Stimulated activated CD8-positive, alpha-beta memory T cell treated with anti-CD3 and anti-CD28 coated beads, Interleukin-4, amount 100 ng/mL, for 4 hours (primary cell): Measurements from ENCODE around the gene FAM43B.
A peak's percentile ranks its signal among the peaks of the same experiment; 100 is the strongest.

Experiments
- DNase-seq, 2 donors: peaks; one replicate each; pipeline ENCODE4 v3.0.0-alpha.2; 2020; ENCODE audit warnings: low read depth in 2 of 2, low spot score in 1 of 2

Gene FAM43B

DNA sequence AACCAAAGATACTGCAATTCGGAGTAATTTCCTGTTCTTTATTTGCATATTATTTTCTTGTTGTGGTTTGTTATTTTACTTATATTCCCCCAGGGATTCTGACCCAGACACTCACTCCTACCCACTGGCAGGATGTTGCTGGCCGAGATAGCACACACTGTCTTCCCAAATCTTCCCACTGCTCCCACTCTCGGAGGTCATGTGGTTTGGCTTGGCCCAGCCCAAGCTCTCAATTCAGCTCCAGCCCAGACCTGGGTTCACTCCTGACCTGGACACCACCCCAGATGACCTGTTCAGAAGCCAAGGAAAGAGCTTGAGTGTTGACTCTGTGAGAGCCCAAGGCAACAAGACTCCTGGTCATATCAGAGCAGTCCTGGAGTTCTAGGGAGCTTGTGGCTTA, 1.2 kb upstream of the FAM43B start:
- DNase-seq = no peak

DNA sequence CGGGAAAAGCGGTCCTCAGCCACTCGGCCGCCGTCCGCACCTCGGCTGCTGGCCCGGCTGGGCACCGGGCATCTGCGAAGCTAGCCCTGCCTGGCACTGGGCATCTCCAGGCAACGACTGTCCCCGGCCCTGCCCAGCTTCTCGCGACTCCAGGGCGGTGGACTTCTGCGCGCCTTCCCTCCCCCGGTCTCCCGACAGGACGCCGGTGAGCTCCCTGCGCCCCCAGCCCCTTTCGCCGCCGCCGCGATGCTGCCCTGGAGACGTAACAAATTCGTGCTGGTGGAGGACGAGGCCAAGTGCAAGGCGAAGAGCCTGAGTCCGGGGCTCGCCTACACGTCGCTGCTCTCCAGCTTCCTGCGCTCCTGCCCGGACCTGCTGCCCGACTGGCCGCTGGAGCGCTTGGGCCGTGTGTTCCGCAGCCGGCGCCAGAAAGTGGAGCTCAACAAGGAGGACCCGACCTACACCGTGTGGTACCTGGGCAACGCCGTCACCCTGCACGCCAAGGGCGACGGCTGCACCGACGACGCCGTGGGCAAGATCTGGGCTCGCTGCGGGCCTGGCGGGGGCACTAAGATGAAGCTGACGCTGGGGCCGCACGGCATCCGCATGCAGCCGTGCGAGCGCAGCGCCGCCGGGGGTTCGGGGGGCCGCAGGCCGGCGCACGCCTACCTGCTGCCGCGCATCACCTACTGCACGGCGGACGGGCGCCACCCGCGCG, 514 bp downstream of the FAM43B start:
- no peak for DNase-seq

DNA sequence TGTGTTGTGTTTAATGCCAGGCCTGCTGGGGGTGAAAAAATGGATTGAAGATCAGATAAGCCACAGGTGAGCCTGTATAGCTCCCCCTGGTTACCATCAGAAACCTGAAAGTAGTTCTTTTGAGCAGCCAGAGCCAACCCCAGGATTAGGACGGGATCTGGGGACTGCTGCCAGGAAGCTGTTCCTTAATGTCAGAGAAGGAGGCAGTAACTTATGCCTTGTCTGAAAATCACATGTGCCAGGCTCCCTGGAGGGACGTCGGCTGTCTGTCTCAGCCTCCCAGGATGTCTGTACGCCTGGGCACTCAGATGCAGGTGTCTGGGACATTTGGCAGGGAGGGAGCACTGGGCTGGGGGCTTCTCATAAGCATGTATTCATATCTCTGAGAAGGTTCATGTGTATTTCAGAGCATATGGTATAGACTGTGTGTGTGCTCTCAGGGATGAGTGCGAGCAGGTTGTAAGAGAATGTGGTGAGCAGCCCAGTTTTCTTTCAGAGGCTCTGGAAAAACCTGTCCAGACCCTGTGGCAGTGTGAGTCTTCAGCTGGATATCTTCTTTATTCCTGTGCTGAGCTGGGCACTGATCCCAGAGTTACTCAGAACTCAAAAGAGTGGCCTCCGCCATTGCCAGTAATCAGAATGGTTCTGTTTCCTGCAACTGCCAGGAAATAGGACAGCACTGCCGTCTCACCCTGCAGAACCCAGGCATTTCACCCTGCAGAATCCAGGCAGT, 2.8 kb downstream of the FAM43B start:
- no peak for DNase-seq

DNA sequence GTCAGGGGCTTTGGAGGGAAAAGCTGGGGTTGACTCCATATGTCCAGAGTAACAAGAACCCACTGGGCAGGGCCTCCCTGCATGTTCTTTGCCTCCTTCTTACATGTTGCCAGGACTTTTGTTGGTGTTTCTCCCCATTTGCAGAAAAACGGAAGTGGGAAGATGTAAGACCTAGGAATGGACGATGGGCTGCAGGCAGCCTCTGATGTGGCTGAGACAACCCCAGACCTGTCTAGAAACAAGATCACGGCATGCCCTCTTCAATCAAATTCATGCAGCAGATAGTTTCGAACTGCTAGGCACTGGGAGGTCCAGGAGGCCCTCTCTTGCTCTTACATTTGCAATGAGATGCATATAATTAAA, 3.4 kb downstream of the FAM43B start:
- DNase-seq = no peak

DNA sequence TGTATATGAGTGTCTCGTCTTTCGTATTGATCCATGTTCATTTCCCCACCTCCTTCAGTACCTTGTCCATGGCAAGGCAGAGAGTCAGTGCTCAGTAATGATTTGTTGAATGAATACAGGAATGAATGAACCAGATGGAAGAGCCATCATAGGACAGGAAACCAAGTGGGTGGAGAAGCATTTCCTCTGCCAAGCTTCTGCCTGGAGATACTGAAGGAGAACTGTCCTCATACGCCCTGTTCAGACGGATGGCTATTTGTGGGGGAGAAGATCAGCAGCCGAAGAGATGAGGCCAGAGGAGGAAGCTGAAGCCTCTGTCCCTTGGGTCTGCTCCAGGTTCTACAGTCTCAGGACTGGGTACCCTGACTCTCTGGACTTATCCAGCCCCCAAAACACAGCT, 5.8 kb downstream of the FAM43B start:
- no peak for DNase-seq

DNA sequence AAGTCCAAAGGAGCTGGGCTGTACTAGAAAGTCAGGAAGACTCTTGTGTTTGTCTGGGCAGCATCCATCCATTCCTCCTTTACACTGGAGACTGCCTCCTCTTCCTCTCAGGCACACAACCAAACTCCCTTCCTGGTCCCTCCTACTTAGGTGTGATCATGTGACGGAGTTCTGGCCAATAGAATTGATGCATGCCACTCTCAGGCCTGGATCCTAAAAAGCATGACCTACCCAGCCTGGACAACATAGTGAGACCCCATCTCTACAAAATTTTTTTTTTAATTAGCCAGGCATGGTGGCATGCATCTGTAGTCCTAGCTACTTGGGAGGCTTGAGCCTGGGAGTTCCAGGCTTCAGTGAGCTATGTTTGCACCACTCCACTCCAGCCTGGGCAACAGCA, 8.6 kb downstream of the FAM43B start:
- no peak for DNase-seq

DNA sequence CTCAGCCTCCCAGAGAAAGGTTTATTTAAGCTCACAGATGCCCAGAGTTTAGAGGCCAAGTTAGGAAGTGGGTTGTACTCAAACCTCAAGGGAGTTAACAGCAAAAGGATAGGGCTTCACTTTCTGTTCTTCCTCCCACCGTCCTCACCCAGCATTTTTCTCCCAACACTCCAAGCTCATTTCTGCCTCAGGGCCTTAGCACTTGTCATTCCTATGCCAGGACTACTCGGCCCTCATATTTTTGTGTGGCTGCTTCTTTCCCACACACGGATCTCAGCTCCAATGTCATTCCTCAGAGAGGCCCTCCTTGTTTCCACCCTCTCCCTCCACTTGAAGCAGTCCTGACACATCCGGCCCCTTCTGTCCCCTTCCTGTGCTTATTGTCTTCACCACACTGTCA, 12.9 kb downstream of the FAM43B start:
- DNase-seq = no peak

DNA sequence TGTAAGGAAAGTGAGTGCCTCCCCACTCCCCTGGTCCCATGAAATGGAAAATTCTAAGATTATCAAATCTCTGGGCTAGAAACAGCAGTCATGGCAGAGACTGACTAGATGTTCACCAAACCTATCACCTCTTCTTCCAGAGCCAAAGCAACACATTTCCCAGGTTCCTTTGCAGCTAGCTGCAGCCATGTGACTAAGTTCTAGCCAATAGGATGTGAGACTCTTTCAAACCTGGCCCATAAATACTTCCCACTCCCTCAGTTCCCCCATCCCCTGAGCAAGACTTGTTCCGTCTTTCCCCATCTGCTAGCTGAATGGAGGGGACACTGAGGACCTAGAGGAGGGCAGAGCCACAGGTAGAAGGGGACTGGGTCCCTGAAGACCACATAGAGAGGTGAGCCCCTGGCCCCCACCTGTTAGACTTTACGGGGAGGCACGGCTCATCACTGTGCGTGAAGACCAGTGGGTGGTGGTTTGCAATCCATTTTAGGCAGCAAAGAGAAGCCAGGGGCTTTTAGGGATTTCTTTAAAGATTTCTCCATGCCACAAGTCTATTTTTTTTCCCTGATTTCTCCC, 17.2 kb downstream of the FAM43B start:
- DNase-seq = no peak

DNA sequence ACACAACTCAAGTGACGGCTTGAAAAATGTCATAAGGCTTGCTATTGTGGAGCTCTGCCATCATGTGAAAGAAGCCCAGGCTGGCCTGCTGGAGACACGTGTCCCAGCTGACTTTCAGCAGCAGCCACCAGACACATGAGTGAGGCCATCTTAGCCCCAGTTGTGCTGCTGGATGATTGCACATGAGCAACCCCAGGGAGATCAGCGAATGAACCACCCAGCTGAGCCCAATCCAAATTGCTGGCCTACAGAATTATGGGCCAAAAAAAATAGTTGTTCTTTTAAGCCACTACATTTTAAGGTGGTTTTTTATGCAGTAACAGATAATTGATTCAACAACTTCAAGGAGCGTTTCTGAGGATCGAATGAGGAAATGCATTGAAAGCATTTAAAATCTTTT, 19.1 kb downstream of the FAM43B start:
- no peak for DNase-seq

DNA sequence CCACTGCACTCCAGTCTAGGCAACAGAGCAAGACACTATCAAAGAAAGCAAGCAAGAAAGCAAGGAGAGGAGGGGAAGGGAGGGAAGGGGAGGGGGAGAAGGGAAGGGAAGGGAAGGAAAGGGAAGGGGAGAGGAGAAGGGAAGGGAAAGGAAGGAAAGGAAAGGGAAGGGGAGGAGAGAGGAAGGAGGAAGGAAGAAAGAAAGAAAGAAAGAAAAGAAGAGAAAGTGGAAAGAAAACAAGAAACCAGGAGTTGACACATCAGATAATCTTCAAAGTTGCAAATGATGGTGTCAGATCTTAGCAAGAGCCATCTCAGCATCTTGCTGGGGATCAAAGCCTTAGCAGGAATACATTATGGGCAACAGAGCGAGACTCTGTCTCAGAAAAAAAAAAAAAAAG, 21.6 kb downstream of the FAM43B start:
- DNase-seq = no peak

DNA sequence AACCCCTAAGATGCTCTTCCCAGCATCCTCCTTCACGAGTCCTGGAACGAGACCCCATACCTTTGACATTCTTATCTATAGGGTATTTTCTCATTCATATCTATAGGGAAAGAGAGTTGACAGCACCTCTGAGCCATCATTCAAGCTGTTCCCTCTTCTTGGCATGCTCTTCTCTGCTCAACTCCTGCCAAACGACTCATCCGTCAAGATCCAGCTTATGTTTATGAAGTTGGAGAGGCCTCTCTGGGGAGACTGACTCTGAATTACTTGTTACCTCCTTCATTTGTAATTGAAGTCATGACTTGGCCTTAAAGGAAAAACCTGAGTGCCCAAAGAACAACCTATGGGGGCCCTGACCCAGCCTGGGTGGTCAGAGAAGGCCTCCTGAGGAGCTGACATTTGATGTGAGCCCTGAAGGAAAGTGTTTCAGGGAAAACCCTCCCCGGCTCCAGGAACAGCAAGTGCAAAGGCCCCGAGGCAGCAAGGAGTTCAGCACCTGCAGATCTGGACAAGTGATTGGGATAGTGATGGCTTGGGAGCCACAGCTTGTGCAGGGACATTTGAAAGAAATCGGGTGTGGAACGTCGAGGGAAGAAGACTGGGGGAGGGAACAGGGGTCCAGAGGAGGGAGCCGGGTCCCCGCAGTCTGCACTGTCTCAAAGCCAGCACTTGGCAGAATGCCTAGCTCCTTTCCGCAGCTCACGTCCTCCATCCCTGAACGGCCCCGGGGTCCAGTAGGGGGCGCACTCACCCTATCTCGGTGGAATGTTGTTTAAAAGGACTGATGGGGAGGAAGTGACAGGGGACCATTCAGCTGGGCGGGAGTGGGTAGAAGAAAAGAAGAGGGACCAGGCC, 22.5 kb downstream of the FAM43B start:
- DNase-seq = peak; percentile 21 to 31

DNA sequence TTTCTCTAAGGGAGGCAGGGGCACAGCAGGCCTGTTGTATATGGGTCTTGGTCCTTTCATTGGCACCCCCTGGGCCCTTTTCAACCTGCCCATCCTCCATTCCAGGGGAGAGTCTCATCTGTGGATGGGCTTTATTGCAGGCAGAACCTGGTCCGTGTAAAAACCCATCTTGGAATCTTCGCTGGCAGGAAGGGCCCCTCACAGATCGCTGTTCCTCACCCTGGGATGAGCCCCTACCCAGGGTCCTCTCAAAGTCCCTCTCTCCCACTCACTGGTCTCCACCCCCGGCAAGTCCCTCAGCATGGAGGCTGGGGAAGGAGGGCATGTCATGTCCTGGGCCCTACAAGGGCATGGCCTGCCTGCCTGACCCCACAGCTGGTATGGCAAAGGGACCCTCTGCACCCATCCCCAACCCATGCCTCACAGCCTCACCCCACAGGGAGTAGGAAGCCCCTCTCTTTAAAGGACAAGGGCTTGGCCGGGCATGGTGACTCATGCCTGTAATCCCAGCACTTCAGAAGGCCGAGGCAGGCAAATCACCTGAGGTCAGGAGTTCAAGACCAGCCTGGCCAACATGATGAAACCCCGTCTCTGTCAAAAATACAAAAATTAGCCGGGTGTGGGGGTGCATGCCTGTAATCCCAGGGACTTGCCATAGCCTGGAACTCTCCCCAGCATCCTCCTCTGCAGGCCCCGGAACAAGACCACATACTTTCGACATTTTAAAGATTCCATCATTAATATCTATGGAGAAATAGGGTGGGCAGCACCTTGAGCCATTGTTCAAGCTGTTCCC, 23.4 kb downstream of the FAM43B start:
- no peak for DNase-seq

DNA sequence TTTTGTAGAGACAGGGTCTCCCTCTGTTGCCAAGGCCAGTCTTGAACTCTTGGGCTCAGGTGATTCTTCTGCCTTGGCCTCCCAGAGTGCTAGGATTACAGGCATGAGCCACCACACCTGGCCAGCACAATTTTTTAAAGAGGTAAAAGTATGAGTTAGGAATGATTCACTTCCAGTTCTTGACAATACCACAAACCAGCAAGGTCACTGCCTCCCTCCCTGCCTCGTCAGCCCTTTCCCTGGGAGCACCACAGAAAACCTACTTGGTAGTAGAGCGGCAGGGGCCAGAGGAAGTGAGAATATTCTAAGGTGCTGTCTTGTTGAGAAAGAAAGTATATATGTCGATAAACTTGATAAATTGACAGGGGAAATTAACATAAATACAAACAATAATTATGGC, 25.7 kb downstream of the FAM43B start:
- DNase-seq = no peak

DNA sequence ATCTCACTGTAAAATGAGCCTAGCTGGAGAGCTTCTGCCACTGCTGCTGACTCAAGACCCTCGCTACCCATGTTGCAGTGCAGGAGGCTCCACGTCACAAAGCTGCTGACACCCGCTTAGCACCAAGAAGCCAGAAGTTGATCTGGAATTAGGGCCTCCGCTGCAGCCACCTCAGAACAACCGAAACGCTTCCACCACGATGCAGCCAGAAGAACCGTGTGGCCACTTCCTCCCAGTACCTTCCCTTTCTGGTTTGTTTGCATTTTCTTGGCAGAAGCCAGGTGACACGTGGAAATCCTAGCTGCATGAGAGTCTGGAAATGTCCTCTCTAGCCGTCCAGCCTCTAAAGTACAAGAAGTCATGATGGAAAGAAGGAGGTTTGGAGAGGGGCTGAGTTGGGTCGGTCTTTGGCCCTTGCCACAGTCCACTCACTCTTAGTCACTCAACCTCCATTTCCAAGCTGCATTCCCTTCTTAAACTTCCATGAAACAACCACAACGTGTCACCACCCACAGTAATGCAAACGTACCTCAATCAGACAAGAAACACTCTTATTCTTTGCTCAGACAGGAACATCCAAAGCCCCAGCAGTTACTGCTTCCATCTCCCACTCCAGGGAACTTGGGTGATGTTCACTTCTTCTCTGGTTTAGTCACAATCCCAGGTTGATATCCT, 26.5 kb downstream of the FAM43B start:
- no peak for DNase-seq

DNA sequence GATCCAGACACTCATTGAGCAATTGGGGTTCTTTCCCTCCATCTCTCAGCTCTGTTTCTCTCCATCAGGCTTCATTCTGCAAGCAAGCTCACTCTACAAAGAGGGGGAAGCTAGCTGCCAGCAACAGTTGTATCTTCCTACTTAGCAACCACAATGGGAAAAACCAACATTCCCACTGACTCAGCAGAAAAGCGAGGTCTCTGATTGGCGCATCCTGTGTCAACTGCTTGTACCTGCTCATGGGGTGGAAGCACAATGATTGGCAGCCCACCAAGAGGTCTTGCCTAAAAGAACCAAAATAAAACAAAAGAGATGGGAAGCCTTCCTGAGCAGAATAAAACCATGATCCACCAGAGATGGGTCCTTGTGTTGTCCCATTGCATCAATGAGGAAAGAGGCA, 32.5 kb downstream of the FAM43B start:
- DNase-seq = no peak

DNA sequence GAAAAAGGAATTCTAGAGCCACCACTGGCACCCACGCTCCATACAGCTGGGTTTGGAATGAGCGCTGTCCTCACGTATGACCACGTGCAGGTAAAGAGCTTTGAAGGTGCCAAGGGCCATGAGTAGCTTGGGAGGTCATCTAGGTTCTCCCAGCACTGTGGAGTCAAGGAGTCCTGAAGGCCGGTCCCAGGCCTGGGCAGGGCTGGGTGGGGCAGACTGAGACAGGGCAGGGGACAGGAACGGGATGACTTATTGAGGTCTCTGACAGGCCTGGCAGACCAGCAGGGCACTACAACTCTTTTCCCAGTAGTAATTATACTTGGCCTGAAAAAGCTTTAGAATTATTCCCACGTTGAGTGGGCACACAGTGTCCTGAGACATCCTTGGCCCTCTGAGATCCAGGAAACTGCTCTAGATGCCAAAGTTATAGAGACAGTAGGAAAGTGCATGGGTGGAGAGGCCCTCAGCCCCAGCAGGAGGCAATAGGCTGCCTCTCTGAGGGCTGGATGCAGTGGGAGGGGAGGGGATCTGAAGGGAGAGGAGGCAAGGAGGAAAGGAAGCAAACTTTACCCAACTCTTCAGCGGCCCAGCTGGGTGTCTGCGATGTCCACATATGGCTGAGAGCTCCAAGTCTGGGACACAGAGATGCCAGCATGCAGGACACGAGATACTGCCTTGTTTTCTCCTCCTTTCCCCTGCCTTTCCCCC, 34.7 kb downstream of the FAM43B start:
- no peak for DNase-seq

DNA sequence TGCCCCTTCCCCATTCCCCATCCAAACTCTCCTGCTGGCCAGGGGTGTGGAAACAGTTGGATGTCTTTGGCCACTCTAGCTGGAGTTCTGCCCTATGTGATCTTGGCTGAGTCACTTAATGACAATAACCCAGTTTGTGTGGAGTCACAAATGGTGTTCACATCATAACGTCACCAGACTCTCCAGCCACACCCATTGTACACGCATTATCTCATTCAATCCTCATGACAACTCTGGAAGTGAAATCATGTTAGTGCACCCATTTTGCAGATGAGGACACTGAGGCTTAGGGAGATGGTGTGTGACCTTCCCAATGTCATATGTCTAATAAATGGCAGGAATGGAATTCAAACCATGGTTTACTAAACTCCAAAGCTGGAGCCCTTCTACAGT, 35.3 kb downstream of the FAM43B start:
- DNase-seq = no peak

DNA sequence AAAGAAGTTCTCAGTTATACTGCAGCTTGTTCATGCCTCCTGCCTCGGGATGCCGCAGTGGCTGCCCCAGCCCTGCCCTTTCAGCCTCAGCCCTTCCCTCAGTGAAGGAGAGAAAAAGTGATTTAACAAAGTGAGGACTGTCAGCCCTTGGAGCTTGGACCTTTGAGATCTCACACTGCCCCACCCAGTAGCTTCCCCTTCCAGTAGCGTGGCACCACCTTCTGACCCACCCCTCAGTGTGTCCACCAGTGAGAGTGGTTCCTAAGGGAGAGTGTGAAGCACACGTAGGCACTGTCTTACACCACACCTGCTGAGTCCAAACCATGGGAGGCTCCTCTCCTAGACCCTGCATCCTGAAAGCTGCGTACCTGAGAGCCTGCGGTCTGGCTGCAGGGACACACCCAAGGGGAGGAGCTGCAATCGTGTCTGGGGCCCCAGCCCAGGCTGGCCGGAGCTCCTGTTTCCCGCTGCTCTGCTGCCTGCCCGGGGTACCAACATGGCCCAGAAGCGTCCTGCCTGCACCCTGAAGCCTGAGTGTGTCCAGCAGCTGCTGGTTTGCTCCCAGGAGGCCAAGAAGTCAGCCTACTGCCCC, 36.4 kb downstream of the FAM43B start, which contains the start of gene CDA:
TSS of gene CDA (plus strand) at position 464 of the 592 bp plus-strand sequence. CDS start at position 497, 33 bp downstream.
- DNase-seq = no peak
